GM21526 (cell line): Measurements from ENCODE around the gene IQSEC1.

Experiments used
- ATAC-seq: cut with Tn5 transposase; IDR thresholded peaks from one replicate; pipeline ENCODE4 v1.9.1; 2021; ENCODE audit warnings: moderate library complexity; ENCODE audit not compliant: unreplicated experiment, low FRiP score

Gene IQSEC1

GRCh38 chr3:12902181-12902999 is 170.8 kb downstream of the IQSEC1 start:
- no peak for ATAC-seq

GRCh38 chr3:12901623-12902045 is 171.6 kb downstream of the IQSEC1 start:
- ATAC-seq: no peak

GRCh38 chr3:12900885-12901411 is 172.3 kb downstream of the IQSEC1 start:
- ATAC-seq: no peak

GRCh38 chr3:12898965-12899755 is 174.1 kb downstream of the IQSEC1 start:
- no peak for ATAC-seq

- no peak for ATAC-seq
Measured at GRCh38 chr3:12898290-12898964, 174.8 kb downstream of the IQSEC1 start.

GRCh38 chr3:12897381-12898289 is 175.6 kb downstream of the IQSEC1 start:
- no peak for ATAC-seq

- no peak for ATAC-seq
Measured at GRCh38 chr3:12896063-12896985, 176.9 kb downstream of the IQSEC1 start.

GRCh38 chr3:12895391-12896062 is 177.7 kb downstream of the IQSEC1 start:
- ATAC-seq: no peak

- ATAC-seq: no peak
Measured at GRCh38 chr3:12894629-12895028, 178.6 kb downstream of the IQSEC1 start.

- ATAC-seq: no peak
Measured at GRCh38 chr3:12893852-12894251, 179.4 kb downstream of the IQSEC1 start.

GRCh38 chr3:12893247-12893646 is 180.0 kb downstream of the IQSEC1 start:
- ATAC-seq: no peak

- ATAC-seq: no peak
Measured at GRCh38 chr3:12892840-12893189, 180.4 kb downstream of the IQSEC1 start.

GRCh38 chr3:12891985-12892839 is 181.0 kb downstream of the IQSEC1 start:
- no peak for ATAC-seq

GRCh38 chr3:12891391-12891984 is 181.7 kb downstream of the IQSEC1 start:
- no peak for ATAC-seq

- no peak for ATAC-seq
Measured at GRCh38 chr3:12890610-12891390, 182.4 kb downstream of the IQSEC1 start.

- no peak for ATAC-seq
Measured at GRCh38 chr3:12886736-12887135, 186.5 kb downstream of the IQSEC1 start.
